K562 (cell line): Measurements from ENCODE around the gene ESPL1. TPM values are rescaled to one million over a fixed set of nuclear protein-coding genes. Genes with fewer than 3 reads are reported as not detected.

Source experiments
- CCAR2 ChIP-seq: fragments of 200-400 bp; formaldehyde crosslinking; IDR thresholded peaks from 2 replicates; pipeline ENCODE4 v1.6.1; 2017; ENCODE audit warnings: mild to moderate bottlenecking, low read depth, low read length
- DDX20 ChIP-seq: fragments of 450-650 bp; IDR thresholded peaks from 2 replicates; pipeline ENCODE4 v1.6.1; 2016; ENCODE audit warnings: missing genetic modification characterization, low read depth, mild to moderate bottlenecking, missing compliant biosample characterization, moderate library complexity
- GATA2 ChIP-seq: sonication (generic); formaldehyde crosslinking; IDR thresholded peaks from 2 replicates; pipeline ENCODE4 v1.4.0; 2020; ENCODE audit warnings: mild to moderate bottlenecking, missing genetic modification reagents
- HLTF ChIP-seq: fragments of 450-650 bp; IDR thresholded peaks from 2 replicates; pipeline ENCODE4 v1.6.1; 2016
- IRF2 ChIP-seq: sonication (generic); formaldehyde crosslinking; IDR thresholded peaks from 2 replicates; pipeline ENCODE4 v1.8.1; 2022; ENCODE audit warnings: mild to moderate bottlenecking, missing genetic modification reagents
- KHSRP ChIP-seq: fragments of 450-650 bp; IDR thresholded peaks from 2 replicates; pipeline ENCODE4 v1.6.1; 2017
- NFATC3 ChIP-seq: fragments of 450-650 bp; IDR thresholded peaks from 2 replicates; pipeline ENCODE4 v1.6.1; 2017; ENCODE audit warnings: mild to moderate bottlenecking
- NR2C2 ChIP-seq, 2 experiments: fragments of 200-800 bp in 1 of 2; sonication (Bioruptor generic) in 1 of 2; sonication (generic) in 1 of 2; formaldehyde crosslinking in 1 of 2; IDR thresholded peaks; 2 replicates each; pipeline versions ENCODE4 v1.6.1 to v1.8.0; 2016 to 2022; ENCODE audit warnings: mild to moderate bottlenecking in 1 of 2, missing compliant biosample characterization in 1 of 2, missing genetic modification characterization in 1 of 2, missing genetic modification reagents in 1 of 2
- PHB ChIP-seq: fragments of 250-450 bp; sonication (Bioruptor Pico); IDR thresholded peaks from 2 replicates; pipeline ENCODE4 v1.5.0; 2021
- SMARCB1 ChIP-seq: IDR thresholded peaks from 2 replicates; pipeline ENCODE4 v1.6.1; 2011; ENCODE audit warnings: improper control_type of control experiment, low read depth; ENCODE audit not compliant: insufficient read length
- polyA plus RNA-seq, 8 experiments: library from polyadenylated mRNA; depleted of rRNA in 4 of 8; stranded (reverse) in 5 of 8; unstranded in 3 of 8; fragments of >200 nt; fragmentation: Nextera tagmentation in 2 of 8; fragmentation: Illumina TruSeq in 1 of 8; extraction: Ambion mirVana in 2 of 8; extraction: Trizol in 1 of 8; gene quantifications; 2 replicates each; pipeline versions ENCODE4 v1.2.1 to v1.2.3, GENCODE V29; 2011 to 2014; ENCODE audit warnings: inconsistent platforms in 1 of 8, missing spikeins in 1 of 8
- total RNA-seq, 7 experiments: library from RNA; depleted of rRNA in 6 of 7; stranded (reverse); fragments of >200 nt in 6 of 7; fragmentation: Illumina TruSeq in 2 of 7; extraction: Trizol in 2 of 7; gene quantifications; 2 replicates each; pipeline versions ENCODE4 v1.2.1 to v1.2.3, GENCODE V29; 2011 to 2021; ENCODE audit warnings: low replicate concordance in 1 of 7
- TF ChIP-seq, protein P1 (sequence below): fragments of 450-650 bp; IDR thresholded peaks from 2 replicates; pipeline ENCODE4 v1.6.1; 2016; ENCODE audit warnings: mild to moderate bottlenecking, moderate library complexity
- TF ChIP-seq, protein P2 (sequence below): IDR thresholded peaks from 2 replicates; pipeline ENCODE4 v1.6.1; 2014; ENCODE audit warnings: antibody characterized with exemption
- TF ChIP-seq, protein P3 (sequence below): sonication (generic); formaldehyde crosslinking; IDR thresholded peaks from 2 replicates; pipeline ENCODE4 v1.8.1; 2023; ENCODE audit warnings: mild to moderate bottlenecking, missing genetic modification reagents

The ESPL1 gene
- total and polyA plus RNA-seq, 9 of the 15 experiments (the other 6 are each of a cell fraction or from before 2014, with no cell fraction given), result 1.2 to 55.0 (median 18.7) TPM

DNA sequence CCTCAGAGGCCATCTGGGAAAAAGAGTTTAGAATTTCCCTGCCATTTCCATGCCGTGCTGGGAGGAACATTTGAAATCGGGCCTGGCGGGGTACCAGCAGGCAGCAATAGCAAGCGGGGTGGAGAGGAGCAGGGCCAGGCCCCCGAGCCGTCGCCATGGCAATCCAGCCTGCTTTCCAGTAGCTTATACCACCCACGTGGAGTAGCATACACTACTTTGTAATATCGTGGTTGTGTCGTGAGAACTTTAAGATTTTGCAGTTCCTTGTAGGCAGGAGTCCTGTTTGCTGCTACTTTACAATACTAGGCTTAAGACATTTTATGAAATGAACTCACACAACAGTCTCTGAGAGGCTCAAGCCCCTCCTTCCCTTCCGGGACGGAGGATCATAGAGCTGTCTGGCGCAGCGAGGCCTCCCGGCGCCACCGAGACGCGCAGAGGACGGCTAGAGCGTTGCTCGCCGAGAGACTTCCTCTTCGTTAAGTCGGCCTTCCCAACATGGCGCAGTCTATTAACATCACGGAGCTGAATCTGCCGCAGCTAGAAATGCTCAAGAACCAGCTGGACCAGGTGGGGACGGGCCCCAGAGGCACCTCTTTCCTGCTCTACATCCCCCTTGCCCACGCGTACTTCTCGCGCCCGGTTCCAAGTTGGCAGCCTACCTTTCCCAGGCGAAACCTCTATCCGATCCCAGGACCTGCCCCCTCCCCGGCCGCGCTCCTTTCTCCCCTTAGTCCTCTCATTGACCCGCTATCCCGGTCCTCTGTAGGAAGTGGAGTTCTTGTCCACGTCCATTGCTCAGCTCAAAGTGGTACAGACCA lies 27.2 kb downstream of the ESPL1 start, which contains the start of gene PFDN5 (continued):
- TF ChIP-seq, protein P1, sequence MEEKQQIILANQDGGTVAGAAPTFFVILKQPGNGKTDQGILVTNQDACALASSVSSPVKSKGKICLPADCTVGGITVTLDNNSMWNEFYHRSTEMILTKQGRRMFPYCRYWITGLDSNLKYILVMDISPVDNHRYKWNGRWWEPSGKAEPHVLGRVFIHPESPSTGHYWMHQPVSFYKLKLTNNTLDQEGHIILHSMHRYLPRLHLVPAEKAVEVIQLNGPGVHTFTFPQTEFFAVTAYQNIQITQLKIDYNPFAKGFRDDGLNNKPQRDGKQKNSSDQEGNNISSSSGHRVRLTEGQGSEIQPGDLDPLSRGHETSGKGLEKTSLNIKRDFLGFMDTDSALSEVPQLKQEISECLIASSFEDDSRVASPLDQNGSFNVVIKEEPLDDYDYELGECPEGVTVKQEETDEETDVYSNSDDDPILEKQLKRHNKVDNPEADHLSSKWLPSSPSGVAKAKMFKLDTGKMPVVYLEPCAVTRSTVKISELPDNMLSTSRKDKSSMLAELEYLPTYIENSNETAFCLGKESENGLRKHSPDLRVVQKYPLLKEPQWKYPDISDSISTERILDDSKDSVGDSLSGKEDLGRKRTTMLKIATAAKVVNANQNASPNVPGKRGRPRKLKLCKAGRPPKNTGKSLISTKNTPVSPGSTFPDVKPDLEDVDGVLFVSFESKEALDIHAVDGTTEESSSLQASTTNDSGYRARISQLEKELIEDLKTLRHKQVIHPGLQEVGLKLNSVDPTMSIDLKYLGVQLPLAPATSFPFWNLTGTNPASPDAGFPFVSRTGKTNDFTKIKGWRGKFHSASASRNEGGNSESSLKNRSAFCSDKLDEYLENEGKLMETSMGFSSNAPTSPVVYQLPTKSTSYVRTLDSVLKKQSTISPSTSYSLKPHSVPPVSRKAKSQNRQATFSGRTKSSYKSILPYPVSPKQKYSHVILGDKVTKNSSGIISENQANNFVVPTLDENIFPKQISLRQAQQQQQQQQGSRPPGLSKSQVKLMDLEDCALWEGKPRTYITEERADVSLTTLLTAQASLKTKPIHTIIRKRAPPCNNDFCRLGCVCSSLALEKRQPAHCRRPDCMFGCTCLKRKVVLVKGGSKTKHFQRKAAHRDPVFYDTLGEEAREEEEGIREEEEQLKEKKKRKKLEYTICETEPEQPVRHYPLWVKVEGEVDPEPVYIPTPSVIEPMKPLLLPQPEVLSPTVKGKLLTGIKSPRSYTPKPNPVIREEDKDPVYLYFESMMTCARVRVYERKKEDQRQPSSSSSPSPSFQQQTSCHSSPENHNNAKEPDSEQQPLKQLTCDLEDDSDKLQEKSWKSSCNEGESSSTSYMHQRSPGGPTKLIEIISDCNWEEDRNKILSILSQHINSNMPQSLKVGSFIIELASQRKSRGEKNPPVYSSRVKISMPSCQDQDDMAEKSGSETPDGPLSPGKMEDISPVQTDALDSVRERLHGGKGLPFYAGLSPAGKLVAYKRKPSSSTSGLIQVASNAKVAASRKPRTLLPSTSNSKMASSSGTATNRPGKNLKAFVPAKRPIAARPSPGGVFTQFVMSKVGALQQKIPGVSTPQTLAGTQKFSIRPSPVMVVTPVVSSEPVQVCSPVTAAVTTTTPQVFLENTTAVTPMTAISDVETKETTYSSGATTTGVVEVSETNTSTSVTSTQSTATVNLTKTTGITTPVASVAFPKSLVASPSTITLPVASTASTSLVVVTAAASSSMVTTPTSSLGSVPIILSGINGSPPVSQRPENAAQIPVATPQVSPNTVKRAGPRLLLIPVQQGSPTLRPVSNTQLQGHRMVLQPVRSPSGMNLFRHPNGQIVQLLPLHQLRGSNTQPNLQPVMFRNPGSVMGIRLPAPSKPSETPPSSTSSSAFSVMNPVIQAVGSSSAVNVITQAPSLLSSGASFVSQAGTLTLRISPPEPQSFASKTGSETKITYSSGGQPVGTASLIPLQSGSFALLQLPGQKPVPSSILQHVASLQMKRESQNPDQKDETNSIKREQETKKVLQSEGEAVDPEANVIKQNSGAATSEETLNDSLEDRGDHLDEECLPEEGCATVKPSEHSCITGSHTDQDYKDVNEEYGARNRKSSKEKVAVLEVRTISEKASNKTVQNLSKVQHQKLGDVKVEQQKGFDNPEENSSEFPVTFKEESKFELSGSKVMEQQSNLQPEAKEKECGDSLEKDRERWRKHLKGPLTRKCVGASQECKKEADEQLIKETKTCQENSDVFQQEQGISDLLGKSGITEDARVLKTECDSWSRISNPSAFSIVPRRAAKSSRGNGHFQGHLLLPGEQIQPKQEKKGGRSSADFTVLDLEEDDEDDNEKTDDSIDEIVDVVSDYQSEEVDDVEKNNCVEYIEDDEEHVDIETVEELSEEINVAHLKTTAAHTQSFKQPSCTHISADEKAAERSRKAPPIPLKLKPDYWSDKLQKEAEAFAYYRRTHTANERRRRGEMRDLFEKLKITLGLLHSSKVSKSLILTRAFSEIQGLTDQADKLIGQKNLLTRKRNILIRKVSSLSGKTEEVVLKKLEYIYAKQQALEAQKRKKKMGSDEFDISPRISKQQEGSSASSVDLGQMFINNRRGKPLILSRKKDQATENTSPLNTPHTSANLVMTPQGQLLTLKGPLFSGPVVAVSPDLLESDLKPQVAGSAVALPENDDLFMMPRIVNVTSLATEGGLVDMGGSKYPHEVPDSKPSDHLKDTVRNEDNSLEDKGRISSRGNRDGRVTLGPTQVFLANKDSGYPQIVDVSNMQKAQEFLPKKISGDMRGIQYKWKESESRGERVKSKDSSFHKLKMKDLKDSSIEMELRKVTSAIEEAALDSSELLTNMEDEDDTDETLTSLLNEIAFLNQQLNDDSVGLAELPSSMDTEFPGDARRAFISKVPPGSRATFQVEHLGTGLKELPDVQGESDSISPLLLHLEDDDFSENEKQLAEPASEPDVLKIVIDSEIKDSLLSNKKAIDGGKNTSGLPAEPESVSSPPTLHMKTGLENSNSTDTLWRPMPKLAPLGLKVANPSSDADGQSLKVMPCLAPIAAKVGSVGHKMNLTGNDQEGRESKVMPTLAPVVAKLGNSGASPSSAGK, result no peak; the same call in 1 of the 2 replicates
- TF ChIP-seq GATA2 (CRISPR knock-in tag) (no peak), NFATC3 (no peak), KHSRP (no peak), NR2C2 (CRISPR knock-in tag; IDR thresholded peaks at IDR 0.05) (peak; percentile 67; the same call in 1 of the 2 replicates), NR2C2 (tag; IDR thresholded peaks at IDR 0.05) (peak; percentile 58; the same call in 1 of the 2 replicates), PHB (CRISPR knock-in tag) (no peak), CCAR2 (no peak), SMARCB1 (no peak), DDX20 (tag) (no peak), IRF2 (no peak), HLTF (no peak)
- TF ChIP-seq, protein P2, sequence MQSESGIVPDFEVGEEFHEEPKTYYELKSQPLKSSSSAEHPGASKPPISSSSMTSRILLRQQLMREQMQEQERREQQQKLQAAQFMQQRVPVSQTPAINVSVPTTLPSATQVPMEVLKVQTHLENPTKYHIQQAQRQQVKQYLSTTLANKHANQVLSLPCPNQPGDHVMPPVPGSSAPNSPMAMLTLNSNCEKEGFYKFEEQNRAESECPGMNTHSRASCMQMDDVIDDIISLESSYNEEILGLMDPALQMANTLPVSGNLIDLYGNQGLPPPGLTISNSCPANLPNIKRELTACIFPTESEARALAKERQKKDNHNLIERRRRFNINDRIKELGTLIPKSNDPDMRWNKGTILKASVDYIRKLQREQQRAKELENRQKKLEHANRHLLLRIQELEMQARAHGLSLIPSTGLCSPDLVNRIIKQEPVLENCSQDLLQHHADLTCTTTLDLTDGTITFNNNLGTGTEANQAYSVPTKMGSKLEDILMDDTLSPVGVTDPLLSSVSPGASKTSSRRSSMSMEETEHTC, result no peak
- TF ChIP-seq, protein P3, sequence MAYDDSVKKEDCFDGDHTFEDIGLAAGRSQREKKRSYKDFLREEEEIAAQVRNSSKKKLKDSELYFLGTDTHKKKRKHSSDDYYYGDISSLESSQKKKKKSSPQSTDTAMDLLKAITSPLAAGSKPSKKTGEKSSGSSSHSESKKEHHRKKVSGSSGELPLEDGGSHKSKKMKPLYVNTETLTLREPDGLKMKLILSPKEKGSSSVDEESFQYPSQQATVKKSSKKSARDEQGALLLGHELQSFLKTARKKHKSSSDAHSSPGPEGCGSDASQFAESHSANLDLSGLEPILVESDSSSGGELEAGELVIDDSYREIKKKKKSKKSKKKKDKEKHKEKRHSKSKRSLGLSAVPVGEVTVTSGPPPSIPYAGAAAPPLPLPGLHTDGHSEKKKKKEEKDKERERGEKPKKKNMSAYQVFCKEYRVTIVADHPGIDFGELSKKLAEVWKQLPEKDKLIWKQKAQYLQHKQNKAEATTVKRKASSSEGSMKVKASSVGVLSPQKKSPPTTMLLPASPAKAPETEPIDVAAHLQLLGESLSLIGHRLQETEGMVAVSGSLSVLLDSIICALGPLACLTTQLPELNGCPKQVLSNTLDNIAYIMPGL (CRISPR knock-in tag), result peak; percentile 75; the same call in 1 of the 2 replicates
